ENCODE results near the gene UBA3.
A peak's percentile ranks its signal among the peaks of the same experiment; 100 is the strongest.

UBA3 gene

DNA sequence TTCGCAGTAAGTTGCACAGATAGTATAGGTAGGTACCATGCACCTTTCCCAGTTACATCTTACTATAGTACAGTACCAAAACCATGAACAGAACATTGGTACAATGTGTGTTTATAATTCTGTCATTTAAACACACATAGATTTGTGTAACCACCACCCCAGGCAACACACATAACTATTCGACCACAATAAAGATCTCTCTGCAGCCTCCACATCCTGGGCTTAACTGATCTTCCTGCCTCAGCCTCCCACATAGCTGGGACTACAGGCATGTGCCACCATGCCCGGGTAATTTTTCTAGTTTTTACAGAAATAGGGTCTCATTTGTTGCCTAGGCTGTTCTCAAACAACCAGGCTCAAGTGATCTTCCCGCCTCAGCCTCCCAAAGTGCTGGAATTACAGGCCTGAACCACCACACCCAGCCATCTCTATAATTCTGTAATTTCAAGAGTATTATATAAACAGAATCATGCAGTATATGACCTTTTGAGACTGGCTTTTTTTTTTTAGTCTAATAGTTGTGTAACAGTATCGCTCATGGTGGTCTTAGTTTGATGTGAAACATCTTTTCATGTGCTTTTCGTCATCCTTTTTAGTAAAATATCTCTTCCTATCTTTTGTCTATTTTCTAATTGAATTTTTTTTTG, 14.7 kb downstream of the UBA3 start:
- DNase-seq, result no peak

GRCh38 chr3:69063636-69064035, 16.5 kb downstream of the UBA3 start:
- DNase-seq, result no peak

- DNase-seq, result no peak
These were observed 20.5 kb downstream of the UBA3 start for GRCh38 chr3:69059688-69060087.

GRCh38 chr3:69058947-69059224, 21.3 kb downstream of the UBA3 start:
- DNase-seq, result no peak

GRCh38 chr3:69058180-69058946, 21.8 kb downstream of the UBA3 start:
- no peak for DNase-seq

GRCh38 chr3:69052472-69052898, 27.7 kb downstream of the UBA3 start:
- no peak for DNase-seq

DNA sequence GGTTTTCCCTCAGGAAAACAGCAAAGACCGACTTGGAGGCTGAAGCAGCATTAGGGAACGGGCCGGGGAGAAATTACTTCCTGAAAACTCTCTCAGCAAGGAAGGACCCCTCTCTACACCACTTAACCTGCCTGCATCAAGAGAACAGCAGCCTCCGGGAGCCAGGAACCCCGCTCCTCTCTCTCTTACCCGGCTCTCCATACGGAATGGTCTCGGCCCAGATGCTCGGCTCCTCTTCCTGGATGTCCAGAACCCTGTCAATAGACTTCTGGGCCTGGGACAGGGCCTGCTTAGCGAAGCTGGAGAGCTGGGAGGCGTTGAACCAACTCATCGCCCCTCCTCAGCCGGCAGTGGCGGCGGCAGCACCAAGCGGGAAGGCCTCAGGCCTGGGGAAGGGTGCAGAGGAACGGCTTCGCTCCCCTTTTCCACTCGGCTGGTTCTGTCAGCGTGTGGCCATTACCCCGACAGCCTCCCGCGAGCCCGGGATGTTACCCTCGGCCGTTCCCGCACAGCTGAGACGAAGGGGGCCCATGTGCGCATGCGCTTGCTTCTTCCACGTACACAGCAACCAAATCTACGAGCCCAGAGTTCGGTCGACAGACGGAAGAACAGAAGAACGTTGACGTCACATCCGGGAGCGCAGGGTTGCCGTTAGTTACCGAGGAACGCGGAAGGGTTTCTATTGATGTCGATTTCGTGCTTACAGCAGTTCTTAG, 28.3 kb downstream of the UBA3 start, which contains the start of gene TMF1:
Gene TMF1 (minus strand): TSS at position 578 of the 716 bp plus-strand sequence. CDS start 247 bp downstream, at position 331.
- DNase-seq, result no peak

DNA sequence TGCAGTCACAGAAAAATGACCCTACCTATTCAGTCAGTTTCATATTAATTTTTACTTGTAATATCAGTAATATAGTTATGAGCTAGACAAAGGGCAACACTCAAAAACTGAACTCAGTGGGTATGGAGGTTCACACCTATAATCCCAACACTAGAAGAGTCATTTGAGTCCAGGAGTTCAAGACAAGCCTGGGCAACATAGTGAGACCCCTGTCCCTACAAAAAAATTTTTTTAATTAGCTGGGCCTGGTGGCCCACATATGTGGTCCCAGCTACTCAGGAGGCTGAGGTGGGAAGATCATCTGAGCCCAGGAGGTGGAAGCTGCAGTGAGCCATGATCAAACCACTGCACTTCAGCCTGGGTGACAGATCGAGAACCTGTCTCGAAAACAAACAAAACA, 31.2 kb downstream of the UBA3 start:
- no peak for DNase-seq

- DNase-seq, result no peak
These were observed 35.6 kb downstream of the UBA3 start for GRCh38 chr3:69044608-69045007.

GRCh38 chr3:69033470-69033869, 46.7 kb downstream of the UBA3 start:
- DNase-seq, result no peak

DNA sequence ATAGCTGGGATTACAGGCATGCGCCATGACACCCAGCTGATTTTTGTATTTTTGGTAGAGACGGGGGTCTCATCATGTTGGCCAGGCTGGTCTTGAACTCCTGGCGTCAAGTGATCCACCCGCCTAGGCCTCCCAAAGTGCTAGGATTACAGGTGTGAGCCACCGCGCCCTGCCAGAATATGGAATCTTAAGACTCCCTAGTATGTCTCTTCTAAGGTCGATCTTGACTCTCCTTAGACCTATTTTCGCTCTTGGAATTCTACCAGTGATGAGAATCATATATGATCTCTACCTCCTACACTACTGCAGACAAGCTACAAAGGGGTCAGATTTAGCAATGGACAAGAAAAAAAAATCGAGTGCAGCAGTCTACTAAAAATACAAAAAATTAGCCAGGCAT, 47.4 kb downstream of the UBA3 start:
- no peak for DNase-seq

DNA sequence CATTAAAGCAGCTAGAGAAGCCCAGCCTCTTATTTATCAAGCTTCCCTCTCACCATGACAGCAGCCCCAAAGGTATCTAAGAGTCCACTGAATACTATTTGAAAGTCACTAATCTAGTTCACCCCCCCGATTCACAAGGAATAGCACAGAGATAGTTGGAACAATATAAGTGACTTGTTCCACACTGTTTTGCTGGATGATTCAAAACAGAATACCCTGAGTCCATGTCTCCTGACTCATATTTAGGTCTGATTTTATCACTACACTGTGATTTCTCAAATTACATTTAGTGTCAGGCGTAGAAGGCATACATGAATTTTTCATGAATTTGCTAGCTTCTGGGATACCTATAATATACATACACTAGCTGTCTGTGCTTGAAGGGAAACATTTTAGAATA, 48.0 kb downstream of the UBA3 start:
- peak; percentile 53 for DNase-seq

DNA sequence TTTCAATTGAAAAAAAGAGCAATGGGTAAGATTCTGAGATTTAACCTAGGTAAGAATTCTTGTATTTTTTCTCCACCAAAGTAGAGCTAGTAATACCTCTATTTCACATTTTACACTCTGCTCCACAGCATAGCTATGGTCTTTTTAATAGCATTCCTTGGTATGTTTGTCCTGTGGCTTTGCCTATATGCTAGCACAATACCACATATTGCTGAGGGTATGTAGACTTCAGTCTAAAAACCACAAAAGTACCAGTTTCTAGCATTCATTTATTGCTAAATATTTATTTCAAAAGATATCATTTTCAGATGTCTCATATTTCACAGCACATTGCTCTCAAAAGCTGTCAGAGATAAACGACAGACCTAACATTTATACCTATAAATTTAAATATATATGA, 48.5 kb downstream of the UBA3 start:
- no peak for DNase-seq

- no peak for DNase-seq
These were observed 59.3 kb downstream of the UBA3 start for GRCh38 chr3:69020857-69021256.

- DNase-seq, result no peak
These were observed 59.7 kb downstream of the UBA3 start for GRCh38 chr3:69020424-69020823.

DNA sequence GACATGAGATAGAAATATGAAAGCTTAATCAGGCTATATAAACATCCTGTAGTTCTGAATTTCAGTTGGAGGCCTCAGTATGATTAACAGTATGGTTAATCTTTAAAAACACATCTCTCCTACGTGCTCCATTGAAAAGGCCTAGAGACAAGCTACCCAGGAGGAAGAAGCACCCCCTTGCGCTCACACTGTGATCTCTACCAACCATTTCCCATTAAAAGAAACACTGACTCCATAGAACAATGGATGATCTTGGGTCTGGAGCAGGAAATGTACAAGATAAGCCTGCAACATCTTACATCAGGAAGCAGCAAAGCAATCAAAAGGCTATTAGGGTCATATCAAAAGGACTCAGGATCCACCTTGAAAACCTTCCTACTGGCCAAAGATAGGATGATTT, 63.3 kb downstream of the UBA3 start:
- DNase-seq, result no peak

DNA sequence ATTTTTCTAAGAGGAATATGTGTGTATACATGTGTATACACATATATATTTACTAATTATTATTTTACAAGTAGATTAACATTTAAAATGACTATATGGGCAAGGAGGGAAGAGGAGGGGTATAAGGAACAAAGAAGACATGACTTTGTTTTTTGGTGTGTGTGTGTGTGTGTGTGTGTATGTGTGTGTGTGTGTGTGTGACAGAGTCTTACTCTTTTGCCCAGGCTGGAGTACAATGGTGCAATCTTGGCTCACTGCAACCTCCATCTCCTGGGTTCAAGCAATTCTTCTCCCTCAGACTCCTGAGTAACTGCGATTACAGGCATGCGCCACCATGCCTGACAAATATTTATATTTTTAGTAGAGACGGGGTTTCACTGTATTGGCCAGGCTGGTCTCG, 64.1 kb downstream of the UBA3 start:
- no peak for DNase-seq

DNA sequence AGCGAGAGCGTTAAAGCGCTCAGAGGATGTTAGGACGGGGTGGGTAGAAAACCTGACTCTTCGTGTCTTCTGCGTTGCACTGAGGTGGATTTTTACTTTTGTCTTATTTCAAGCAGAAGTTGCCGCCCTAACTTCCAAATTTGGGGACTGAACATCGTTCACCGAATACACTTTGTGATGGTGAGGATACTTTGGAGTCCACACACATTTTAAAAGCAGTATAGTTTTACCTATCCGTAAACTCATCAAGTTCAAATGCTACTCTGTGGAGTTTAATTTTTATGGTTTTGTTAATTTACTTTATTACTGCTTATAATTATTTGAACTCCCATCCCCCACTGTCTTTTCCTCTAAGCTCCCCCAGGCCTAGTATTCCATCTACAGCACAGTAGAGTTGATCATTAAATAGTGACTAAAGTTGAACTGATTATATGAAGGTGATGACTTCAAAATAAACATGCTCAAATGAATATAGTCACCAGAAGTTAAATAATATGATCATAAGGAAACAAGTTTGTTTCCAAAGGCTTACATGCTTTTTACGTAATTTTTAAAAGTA, 66.1 kb downstream of the UBA3 start:
- DNase-seq, result no peak

- DNase-seq, result peak; percentile 87
These were observed 66.7 kb downstream of the UBA3 start, which contains the start of gene EOGT for GRCh38 chr3:69013253-69014021. TSS of gene EOGT (minus strand) at chr3:69013684. CDS start at chr3:69009846, 3,838 bp downstream.

GRCh38 chr3:69012800-69013252, 67.3 kb downstream of the UBA3 start:
- DNase-seq, result no peak

DNA sequence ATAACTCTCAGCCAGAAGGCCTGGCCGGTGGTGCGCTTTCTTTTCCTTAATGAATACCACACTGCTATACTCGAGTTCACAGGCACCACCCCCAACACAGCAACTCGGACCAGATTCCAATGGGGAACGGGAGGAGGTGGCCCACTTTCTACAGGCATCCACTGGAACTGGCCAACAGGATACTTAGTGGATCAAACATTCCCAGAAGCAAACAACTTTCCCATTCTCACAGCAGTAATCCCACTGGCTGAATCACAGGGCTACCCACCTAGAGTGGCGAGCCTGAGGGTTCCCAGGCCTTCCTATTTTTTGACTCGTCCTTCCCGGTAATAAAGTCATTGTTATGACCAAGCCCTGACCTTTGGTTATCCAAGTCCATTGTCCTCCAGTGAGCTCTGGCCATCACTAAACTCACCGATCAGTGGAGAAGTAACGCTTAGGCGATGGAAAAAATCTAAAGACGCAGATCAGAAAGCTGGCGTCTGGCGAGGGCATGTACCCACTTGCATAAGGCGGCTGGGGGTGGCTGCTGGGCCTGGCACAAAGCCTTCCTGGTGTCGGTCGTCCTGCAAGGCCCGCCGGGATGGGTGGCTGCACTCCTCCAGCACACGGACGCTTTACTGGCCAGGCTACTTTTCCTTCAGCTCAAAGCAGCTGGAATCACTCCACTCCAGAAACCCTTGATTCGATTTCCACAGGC, 67.9 kb downstream of the UBA3 start:
- no peak for DNase-seq

DNA sequence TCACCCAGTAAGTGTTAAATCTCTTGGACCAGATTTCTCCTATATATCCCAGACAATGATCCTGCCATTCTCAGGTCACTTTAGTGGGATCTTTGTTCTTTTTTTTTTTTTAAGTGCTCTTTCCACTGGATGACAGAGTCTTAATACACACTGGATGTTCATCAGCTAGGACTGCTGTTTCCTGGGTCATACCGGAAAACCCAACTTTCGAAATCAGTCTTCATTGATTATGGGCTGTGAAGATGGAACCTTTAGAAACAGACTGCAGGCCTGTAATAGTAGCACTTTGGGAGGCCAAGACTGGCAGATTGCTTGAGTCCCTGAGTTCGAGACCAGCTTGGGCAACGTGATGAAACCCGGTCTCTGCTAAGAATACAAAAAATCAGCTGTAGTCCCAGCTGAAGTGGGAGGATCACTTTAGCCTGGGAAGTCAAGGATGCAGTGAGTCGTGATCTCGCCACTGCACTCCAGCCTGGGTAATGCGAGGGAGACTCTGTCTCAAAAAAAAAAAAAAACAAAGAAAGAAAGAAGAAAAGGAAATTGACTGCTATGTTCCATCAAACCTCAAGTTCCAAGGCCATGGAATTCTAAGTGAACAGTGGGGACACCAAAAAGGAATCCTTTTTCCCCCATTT, 69.0 kb downstream of the UBA3 start:
- DNase-seq, result no peak

All from amniotic stem cell (primary cell).